Suprapubic skin (tissue), 4 donors: ENCODE measurements around the gene AGBL1. TPM values are rescaled to one million over a fixed set of nuclear protein-coding genes. Genes with fewer than 3 reads are reported as not detected.

Experiments
- DNase-seq, 2 donors: peaks; one replicate each; pipeline ENCODE4 v3.0.0-alpha.2; 2019; ENCODE audit warnings: low spot score in 2 of 2
- H3K27ac ChIP-seq: fragments of 200-600 bp; sonication (generic); one replicate; pipeline ENCODE4 v1.5.1; 2019
- H3K27me3 ChIP-seq: fragments of 200-600 bp; sonication (generic); one replicate; pipeline ENCODE4 v1.5.1; 2019
- H3K36me3 ChIP-seq: fragments of 200-600 bp; sonication (generic); one replicate; pipeline ENCODE4 v1.5.1; 2019
- H3K4me1 ChIP-seq: fragments of 200-600 bp; sonication (generic); one replicate; pipeline ENCODE4 v1.5.1; 2019
- H3K4me3 ChIP-seq: fragments of 200-600 bp; sonication (generic); one replicate; pipeline ENCODE4 v1.5.1; 2019; ENCODE audit warnings: mild to moderate bottlenecking
- H3K9me3 ChIP-seq: fragments of 200-600 bp; sonication (generic); one replicate; pipeline ENCODE4 v1.5.1; 2019
- CTCF ChIP-seq, 2 donors: fragments of 200-600 bp in 1 of 2; fragments of 450-650 bp in 1 of 2; sonication (generic) in 1 of 2; IDR thresholded peaks; one replicate each; pipeline ENCODE4 v1.5.1; 2016 to 2019; ENCODE audit warnings: antibody characterized with exemption in 2 of 2, mild to moderate bottlenecking in 1 of 2, moderate library complexity in 1 of 2
- EP300 ChIP-seq: sonication (generic); formaldehyde crosslinking; IDR thresholded peaks from one replicate; pipeline ENCODE4 v1.6.1; 2017; ENCODE audit warnings: antibody characterized with exemption
- POLR2A ChIP-seq, 2 donors: fragments of 450-650 bp; IDR thresholded peaks; one replicate each; pipeline ENCODE4 v1.6.1; 2017; ENCODE audit warnings: antibody characterized with exemption in 2 of 2, mild to moderate bottlenecking in 2 of 2, moderate library complexity in 2 of 2
- POLR2AphosphoS5 ChIP-seq, 3 donors: sonication (generic); formaldehyde crosslinking; IDR thresholded peaks; one replicate each; pipeline ENCODE4 v1.6.1; 2017; ENCODE audit warnings: antibody characterized with exemption in 3 of 3
- WGBS: methylation state at CpG from one replicate; pipeline ENCODE4 v1.1.5; 2018; 5-methylcytosine and 5-hydroxymethylcytosine counted together
- total RNA-seq, 4 donors: library from RNA; depleted of rRNA; stranded (reverse); fragments of >200 nt; gene quantifications; one replicate each; pipeline ENCODE4 v1.1.0, GENCODE V29; 2016

The AGBL1 gene
- total RNA-seq, 4 donors from 2014 or later = 0.23 to 0.56 TPM; not detected in 2

GRCh38 chr15:86912661-86913060 is 833.0 kb downstream of the AGBL1 start:
- Histone ChIP-seq H3K4me3 (no peak overlapping the region), H3K27me3 (no peaks in the 10 kb centered on the region), H3K27ac (no peak overlapping the region), H3K36me3 (no peaks in the 10 kb centered on the region), H3K9me3 (no peaks in the 10 kb centered on the region), H3K4me1 (no peaks in the 10 kb centered on the region)
- no peak for DNase-seq
- TF ChIP-seq EP300 = no peak
- TF ChIP-seq POLR2A (IDR thresholded peaks at IDR 0.05) = no peak
- no peak for TF ChIP-seq CTCF (IDR thresholded peaks at IDR 0.05)
- no peak for TF ChIP-seq POLR2AphosphoS5 (IDR thresholded peaks at IDR 0.05)
- WGBS = 100% methylated on average over 1 of the region's 1 CpG

GRCh38 chr15:86915811-86916331 is 836.2 kb downstream of the AGBL1 start:
- Histone ChIP-seq H3K4me1 (no peaks in the 10 kb centered on the region), H3K27ac (no peak overlapping the region), H3K27me3 (no peaks in the 10 kb centered on the region), H3K4me3 (no peak overlapping the region), H3K9me3 (no peaks in the 10 kb centered on the region), H3K36me3 (no peaks in the 10 kb centered on the region)
- TF ChIP-seq CTCF (IDR thresholded peaks at IDR 0.05) (peak in 1 of 2 donors; percentile 20), POLR2AphosphoS5 (IDR thresholded peaks at IDR 0.05) (no peak)
- WGBS = 29% methylated on average over 9 of the region's 12 CpGs
- DNase-seq = no peak

GRCh38 chr15:86916671-86917360 is 837.1 kb downstream of the AGBL1 start:
- DNase-seq = no peak
- Histone ChIP-seq H3K27me3 (no peaks in the 10 kb centered on the region), H3K9me3 (no peaks in the 10 kb centered on the region), H3K4me1 (no peaks in the 10 kb centered on the region), H3K36me3 (no peaks in the 10 kb centered on the region), H3K4me3 (no peak overlapping the region), H3K27ac (peak overlapping the region; percentile 6)
- WGBS = 56% methylated on average over 12 of the region's 12 CpGs
- no peak for TF ChIP-seq POLR2A (IDR thresholded peaks at IDR 0.05)
- TF ChIP-seq POLR2AphosphoS5 (IDR thresholded peaks at IDR 0.05) = no peak
- TF ChIP-seq EP300 = no peak
- no peak for TF ChIP-seq CTCF (IDR thresholded peaks at IDR 0.05)

GRCh38 chr15:86917361-86917671 is 837.6 kb downstream of the AGBL1 start:
- WGBS = 91% methylated on average over 5 of the region's 5 CpGs
- DNase-seq = no peak
- H3K9me3 ChIP-seq = no peaks in the 10 kb centered on the region
- no peaks in the 10 kb centered on the region for H3K27me3 ChIP-seq
- H3K4me1 ChIP-seq = no peaks in the 10 kb centered on the region
- TF ChIP-seq CTCF (IDR thresholded peaks at IDR 0.05) = no peak
- no peak for TF ChIP-seq EP300
- no peak for TF ChIP-seq POLR2AphosphoS5 (IDR thresholded peaks at IDR 0.05)
- no peak for TF ChIP-seq POLR2A (IDR thresholded peaks at IDR 0.05)
- H3K4me3 ChIP-seq = no peak overlapping the region
- peak overlapping the region; percentile 6 for H3K27ac ChIP-seq
- H3K36me3 ChIP-seq = no peaks in the 10 kb centered on the region

- 51% methylated on average over 4 of the region's 4 CpGs for WGBS
- Histone ChIP-seq H3K36me3 (no peaks in the 10 kb centered on the region), H3K4me3 (no peak overlapping the region), H3K27ac (no peak overlapping the region), H3K27me3 (no peaks in the 10 kb centered on the region), H3K4me1 (no peaks in the 10 kb centered on the region), H3K9me3 (no peaks in the 10 kb centered on the region)
- no peak for TF ChIP-seq POLR2A (IDR thresholded peaks at IDR 0.05)
- no peak for TF ChIP-seq CTCF (IDR thresholded peaks at IDR 0.05)
- TF ChIP-seq POLR2AphosphoS5 (IDR thresholded peaks at IDR 0.05) = no peak
- no peak for TF ChIP-seq EP300
- no peak for DNase-seq
Measured at GRCh38 chr15:86919581-86919980, 839.9 kb downstream of the AGBL1 start.
